Activated naive CD4-positive, alpha-beta T cell treated with anti-CD3 and anti-CD28 coated beads, Interleukin-2, amount 50 U/mL, for 72 hours (primary cell): ENCODE data around the gene MRPL17. TPM values are rescaled to one million over a fixed set of nuclear protein-coding genes. Genes with fewer than 3 reads are reported as not detected.

Experiments
- ATAC-seq, 2 donors: fragments of 150-1000 bp; cut with Tn5 transposase; 2 replicates each; pipeline ENCODE4 v1.10.0; 2021; ENCODE audit warnings: mild to moderate bottlenecking in 2 of 2, moderate library complexity in 2 of 2
- DNase-seq, 2 donors: peaks; one replicate each; pipeline ENCODE4 v3.0.0; 2021 to 2022; ENCODE audit warnings: low spot score in 2 of 2
- H3K27ac Mint-ChIP-seq, 2 donors: one replicate each; pipeline ENCODE4 v1.8.0; 2022; ENCODE audit warnings: mild to moderate bottlenecking in 2 of 2, mixed read lengths in 2 of 2
- H3K36me3 Mint-ChIP-seq, 2 donors: one replicate each; pipeline ENCODE4 v1.8.0; 2022; ENCODE audit warnings: mixed read lengths in 2 of 2
- H3K9me3 Mint-ChIP-seq, 2 donors: one replicate each; pipeline ENCODE4 v1.8.0; 2022; ENCODE audit warnings: mixed read lengths in 2 of 2
- total RNA-seq, 2 donors: library from RNA; stranded (reverse); gene quantifications; one replicate each; pipeline ENCODE4 v1.2.3, GENCODE V29; 2022

MRPL17 gene
- total RNA-seq, 2 donors from 2014 or later, result 92.4 to 104 TPM

DNA sequence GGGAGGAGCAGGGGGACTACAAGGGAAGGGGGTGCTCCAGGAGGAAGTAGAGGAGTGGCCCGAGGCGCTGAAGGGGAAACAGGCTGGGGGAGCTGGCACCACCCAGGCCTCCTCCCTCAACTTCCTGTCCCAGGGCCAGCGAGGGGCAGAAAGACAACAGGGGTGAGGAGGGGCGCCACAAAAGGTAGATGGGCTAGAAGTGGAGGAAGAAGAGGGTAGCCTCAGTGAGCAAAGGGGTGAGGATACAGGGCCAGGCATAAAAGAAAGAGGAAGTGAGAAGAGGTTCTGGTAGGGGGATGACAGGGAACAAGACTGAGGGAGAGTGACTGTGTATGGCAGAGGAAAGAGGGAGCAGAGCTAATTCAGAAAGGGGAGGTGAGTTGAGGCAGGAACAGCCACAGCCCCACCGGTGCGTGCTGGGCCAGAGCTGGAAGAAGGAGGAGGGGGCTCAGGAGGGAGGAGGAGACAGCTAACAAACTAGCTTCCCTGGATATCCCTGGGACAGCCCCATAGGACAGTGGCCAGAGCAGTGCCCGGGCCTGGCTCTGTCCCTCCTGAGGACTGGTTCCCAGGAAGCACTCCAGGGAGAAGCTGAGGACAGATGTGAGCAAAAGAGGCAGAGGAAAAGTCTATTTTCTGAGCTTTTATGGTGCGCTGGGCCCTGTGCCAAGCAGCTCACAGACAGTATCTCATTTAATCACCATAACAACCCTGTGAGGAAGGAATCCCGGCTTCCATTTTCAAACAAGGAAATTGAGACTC is 36.0 kb downstream of the MRPL17 start:
- ATAC-seq (peak; percentile 47 to 56), DNase-seq (peak in 1 of 2 donors; percentile 39)
- no peaks in the 10 kb centered on the region for H3K36me3 Mint-ChIP-seq
- H3K9me3 Mint-ChIP-seq, result no peaks in the 10 kb centered on the region
- H3K27ac Mint-ChIP-seq, result no peak overlapping the region

- DNase-seq, result no peak
- Mint-ChIP-seq H3K27ac (no peak overlapping the region), H3K36me3 (no peaks in the 10 kb centered on the region), H3K9me3 (no peaks in the 10 kb centered on the region)
- ATAC-seq, result peak in 1 of 2 donors; percentile 8
Observed at GRCh38 chr11:6646576-6646917, 36.6 kb downstream of the MRPL17 start.

- H3K36me3 Mint-ChIP-seq, result no peaks in the 10 kb centered on the region
- no peaks in the 10 kb centered on the region for H3K9me3 Mint-ChIP-seq
- ATAC-seq (no peak), DNase-seq (no peak)
- H3K27ac Mint-ChIP-seq, result peak overlapping the region in 1 of 2 donors; percentile 18
Observed at GRCh38 chr11:6646071-6646470, 37.1 kb downstream of the MRPL17 start.

GRCh38 chr11:6642957-6643356 is 40.2 kb downstream of the MRPL17 start:
- peak in 1 of 2 donors; percentile 30 for ATAC-seq
- Mint-ChIP-seq H3K36me3 (no peaks in the 10 kb centered on the region), H3K9me3 (no peaks in the 10 kb centered on the region), H3K27ac (no peak overlapping the region)
- no peak for DNase-seq

GRCh38 chr11:6640985-6641701 is 42.0 kb downstream of the MRPL17 start:
- Mint-ChIP-seq H3K9me3 (no peaks in the 10 kb centered on the region), H3K36me3 (no peaks in the 10 kb centered on the region), H3K27ac (no peak overlapping the region)
- no peak for DNase-seq
- ATAC-seq, result no peak

DNA sequence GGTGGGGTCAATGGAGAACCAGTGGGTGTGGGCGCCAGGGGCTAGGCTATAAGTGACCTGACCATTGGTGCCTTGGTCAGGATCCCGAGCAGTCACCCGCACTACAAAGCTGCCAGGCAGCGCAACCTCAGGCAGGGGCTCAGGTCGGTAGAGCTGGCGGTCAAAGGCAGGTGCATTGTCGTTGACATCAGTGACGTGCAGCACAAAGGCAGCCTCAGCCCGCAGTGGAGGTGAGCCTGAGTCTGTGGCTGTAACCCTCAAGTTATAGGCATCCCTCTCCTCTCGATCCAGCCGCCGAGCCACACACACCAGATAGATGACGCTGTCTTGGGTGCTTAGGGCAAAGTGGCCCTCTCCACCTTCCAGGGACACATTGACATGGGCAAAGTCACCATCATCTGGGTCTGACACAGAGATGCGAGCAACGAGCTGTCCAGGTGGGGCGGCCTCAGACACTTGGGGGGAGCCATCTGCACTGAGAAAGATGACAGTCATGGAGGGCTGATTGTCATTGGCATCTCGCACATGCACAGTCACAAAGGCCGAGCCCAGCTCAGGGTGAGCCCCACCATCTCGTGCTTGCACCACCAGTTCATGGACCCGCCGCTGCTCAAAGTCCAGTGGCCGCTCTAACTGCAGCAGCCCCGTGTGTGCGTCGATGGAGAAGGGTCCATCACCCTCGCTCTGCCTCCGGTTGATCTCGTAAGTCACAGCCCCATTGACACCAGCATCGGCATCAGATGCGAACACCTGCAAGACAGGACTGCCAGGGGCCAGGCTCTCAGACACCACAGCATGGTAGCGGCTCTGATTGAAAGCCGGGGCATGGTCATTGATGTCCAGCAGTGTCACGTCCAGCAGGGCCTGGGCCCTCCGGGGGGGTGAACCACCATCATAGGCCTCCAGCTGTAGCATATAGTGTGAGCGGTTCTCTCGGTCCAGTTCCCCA is 42.8 kb downstream of the MRPL17 start:
- no peak for ATAC-seq
- H3K27ac Mint-ChIP-seq, result no peak overlapping the region
- H3K9me3 Mint-ChIP-seq, result no peaks in the 10 kb centered on the region
- H3K36me3 Mint-ChIP-seq, result no peaks in the 10 kb centered on the region
- DNase-seq, result no peak

DNA sequence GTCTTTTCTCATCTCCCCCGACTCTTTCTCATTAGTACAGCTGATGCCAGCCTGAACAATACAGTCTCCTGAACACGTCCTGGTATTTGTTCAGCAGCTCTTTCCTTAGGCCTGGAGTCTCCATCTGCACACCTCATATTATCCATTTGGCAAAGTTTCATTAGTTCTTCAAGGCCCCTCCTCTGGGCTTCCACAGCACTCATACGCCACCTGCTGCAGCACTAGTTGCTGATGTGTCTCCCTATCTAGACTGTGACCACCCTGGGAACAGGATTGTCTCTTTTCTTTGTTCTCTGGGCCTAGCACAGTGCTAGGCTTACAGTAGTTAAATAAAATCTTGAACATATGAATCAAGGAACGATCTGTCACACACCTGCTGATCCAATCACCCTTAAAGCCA is 44.7 kb downstream of the MRPL17 start:
- DNase-seq, result no peak
- no peak for ATAC-seq
- Mint-ChIP-seq H3K36me3 (no peaks in the 10 kb centered on the region), H3K27ac (no peak overlapping the region), H3K9me3 (no peaks in the 10 kb centered on the region)

DNA sequence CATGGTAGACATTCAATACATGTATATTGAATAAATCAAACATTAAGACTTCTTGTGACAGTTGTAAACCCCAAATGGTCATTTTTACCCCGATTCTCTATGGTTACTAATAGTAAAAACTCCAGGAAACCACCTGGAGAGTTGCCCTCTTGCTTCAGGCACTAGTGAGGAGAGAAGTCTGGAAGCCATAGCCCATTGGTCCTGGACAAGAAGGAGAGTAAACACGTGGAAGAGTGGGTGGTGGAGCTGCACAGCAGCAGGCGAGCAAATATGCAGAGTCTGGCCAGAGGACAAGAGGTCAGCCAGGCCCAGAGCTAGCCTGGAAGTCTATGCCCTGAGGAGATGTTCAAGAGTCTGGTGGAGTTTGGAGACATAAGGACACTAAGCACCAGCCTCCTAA is 45.3 kb downstream of the MRPL17 start:
- no peaks in the 10 kb centered on the region for H3K36me3 Mint-ChIP-seq
- ATAC-seq (no peak), DNase-seq (no peak)
- no peak overlapping the region for H3K27ac Mint-ChIP-seq
- H3K9me3 Mint-ChIP-seq, result no peaks in the 10 kb centered on the region

GRCh38 chr11:6636480-6636879 is 46.7 kb downstream of the MRPL17 start:
- Mint-ChIP-seq H3K9me3 (no peaks in the 10 kb centered on the region), H3K27ac (no peak overlapping the region), H3K36me3 (no peaks in the 10 kb centered on the region)
- DNase-seq (no peak), ATAC-seq (no peak)

GRCh38 chr11:6635082-6635932 is 47.8 kb downstream of the MRPL17 start:
- H3K36me3 Mint-ChIP-seq, result no peaks in the 10 kb centered on the region
- no peaks in the 10 kb centered on the region for H3K9me3 Mint-ChIP-seq
- no peak for DNase-seq
- no peak overlapping the region for H3K27ac Mint-ChIP-seq
- peak in 1 of 2 donors; percentile 26 for ATAC-seq

DNA sequence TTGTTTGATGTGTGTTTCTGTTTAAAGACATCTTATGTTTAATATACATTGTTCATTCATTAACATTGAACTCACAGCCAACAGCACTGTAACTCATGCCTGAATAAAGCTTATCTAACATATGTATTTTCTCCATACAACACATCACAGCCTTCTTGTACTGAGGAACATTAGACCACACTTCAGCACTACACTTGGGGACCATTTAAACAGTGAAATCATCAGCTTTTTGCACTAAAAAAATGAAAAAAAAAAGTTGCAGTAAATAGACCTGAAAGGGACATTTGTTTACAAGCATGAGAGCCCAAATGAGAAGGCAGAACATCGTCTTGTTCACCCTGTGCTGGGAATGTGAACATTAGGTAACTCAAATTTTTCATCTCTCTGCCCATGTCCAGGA is 48.6 kb downstream of the MRPL17 start:
- no peak for DNase-seq
- Mint-ChIP-seq H3K9me3 (no peaks in the 10 kb centered on the region), H3K27ac (no peak overlapping the region), H3K36me3 (no peaks in the 10 kb centered on the region)
- ATAC-seq, result no peak

DNA sequence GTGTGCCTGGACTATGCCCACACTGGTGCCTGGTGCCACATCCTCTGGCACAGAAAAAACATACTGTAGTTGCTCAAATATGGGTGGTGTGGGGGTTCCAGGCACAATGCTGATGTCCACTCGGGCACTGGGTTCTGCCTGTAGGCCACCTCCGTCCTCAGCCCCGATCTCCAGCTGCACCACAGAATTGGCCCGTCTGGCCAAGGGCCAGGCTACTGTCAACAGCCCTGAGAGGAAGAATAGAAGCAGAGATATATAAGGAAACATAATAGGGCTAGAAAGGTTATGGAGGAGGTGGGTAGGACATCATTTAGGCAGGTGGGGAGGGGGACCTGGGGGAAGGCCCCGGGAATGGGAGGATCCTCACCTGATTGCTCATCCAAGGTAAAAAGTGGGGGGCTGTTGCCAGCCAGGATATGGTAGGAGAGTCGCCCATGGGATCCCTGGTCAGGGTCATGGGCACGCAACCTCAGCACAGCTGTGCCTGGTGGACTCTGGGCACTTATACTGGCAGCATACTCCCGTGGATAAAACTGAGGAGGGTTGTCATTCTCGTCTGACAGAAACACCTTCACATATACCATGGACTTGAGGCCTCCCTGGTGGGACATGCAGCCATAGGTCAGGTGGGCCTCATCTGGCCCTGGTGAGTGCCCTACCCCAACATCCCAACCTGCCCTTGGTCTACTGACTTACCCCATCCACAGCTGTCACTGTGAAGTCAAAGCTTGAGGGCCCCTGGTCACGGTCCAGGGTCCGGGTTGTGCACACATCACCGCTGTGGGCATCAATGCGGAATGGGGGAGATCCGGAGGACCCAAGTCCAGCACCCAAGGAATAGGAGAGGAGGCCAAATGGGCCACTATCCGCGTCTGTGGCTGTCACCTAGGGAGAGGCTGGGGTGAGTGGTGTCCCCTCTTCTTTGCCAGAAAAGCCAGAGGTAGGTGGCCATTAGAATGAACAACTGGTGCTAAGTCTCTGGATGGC is 49.4 kb downstream of the MRPL17 start:
- no peaks in the 10 kb centered on the region for H3K9me3 Mint-ChIP-seq
- H3K27ac Mint-ChIP-seq, result no peak overlapping the region
- DNase-seq (no peak), ATAC-seq (no peak)
- no peaks in the 10 kb centered on the region for H3K36me3 Mint-ChIP-seq

- Mint-ChIP-seq H3K27ac (peak overlapping the region in 1 of 2 donors; percentile 25), H3K9me3 (no peaks in the 10 kb centered on the region), H3K36me3 (no peaks in the 10 kb centered on the region)
- peak in 1 of 2 donors; percentile 32 for ATAC-seq
- no peak for DNase-seq
Observed at GRCh38 chr11:6632116-6633073, 50.7 kb downstream of the MRPL17 start.

- Mint-ChIP-seq H3K36me3 (no peaks in the 10 kb centered on the region), H3K27ac (peak overlapping the region; percentile 4 to 77), H3K9me3 (no peaks in the 10 kb centered on the region)
- DNase-seq (no peak), ATAC-seq (no peak)
Observed at GRCh38 chr11:6631361-6631890, 51.7 kb downstream of the MRPL17 start.
